NCI-H2196 treated with DMSO at 0.1 percent for 48 hours (cell line): ENCODE measurements around the gene DUOX1.
A peak's percentile ranks its signal among the peaks of the same experiment; 100 is the strongest.

ENCODE experiments used
- DNase-seq: peaks from one replicate; lab custom pipeline; 2025; ENCODE audit not compliant: unreplicated experiment; lab: John Stamatoyannopoulos, UW

DUOX1 gene

GRCh38 chr15:45185903-45186770, 56.3 kb downstream of the DUOX1 start:
- DNase-seq: no peak

GRCh38 chr15:45186771-45187577, 57.2 kb downstream of the DUOX1 start:
- DNase-seq: no peak

- DNase-seq: no peak
Observed at GRCh38 chr15:45187578-45187893, 57.7 kb downstream of the DUOX1 start.

GRCh38 chr15:45187894-45188830, 58.4 kb downstream of the DUOX1 start, which contains the start of gene SHF:
SHF (minus strand) TSS chr15:45187966; CDS start chr15:45187951, 15 bp downstream.
- no peak for DNase-seq

- no peak for DNase-seq
Observed at GRCh38 chr15:45197512-45197911, 67.7 kb downstream of the DUOX1 start.

GRCh38 chr15:45198337-45199135, 68.7 kb downstream of the DUOX1 start:
- peak; percentile 75 for DNase-seq

- peak; percentile 44 for DNase-seq
Observed at GRCh38 chr15:45199136-45199810, 69.5 kb downstream of the DUOX1 start.

GRCh38 chr15:45200001-45200798, 70.4 kb downstream of the DUOX1 start:
- peak; percentile 63 for DNase-seq

- DNase-seq: peak; percentile 9
Observed at GRCh38 chr15:45200799-45201556, 71.2 kb downstream of the DUOX1 start.

GRCh38 chr15:45201557-45201859, 71.7 kb downstream of the DUOX1 start:
- DNase-seq: no peak

GRCh38 chr15:45201869-45202268, 72.1 kb downstream of the DUOX1 start:
- DNase-seq: no peak

- no peak for DNase-seq
Observed at GRCh38 chr15:45203182-45203581, 73.4 kb downstream of the DUOX1 start.

GRCh38 chr15:45205192-45205591, 75.4 kb downstream of the DUOX1 start:
- peak; percentile 42 for DNase-seq

- DNase-seq: no peak
Observed at GRCh38 chr15:45212493-45212892, 82.7 kb downstream of the DUOX1 start.
